ENCODE data around the gene MASP2. TPM values are rescaled to one million over a fixed set of nuclear protein-coding genes. Genes with fewer than 3 reads are reported as not detected.

The MASP2 gene
- total RNA-seq, 2 donors from 2014 or later, result not detected

GRCh38 chr1:11056504-11056903 is 9.5 kb upstream of the MASP2 start:
- Histone ChIP-seq H3K4me3 (no peak overlapping the region), H3K4me1 (replicated peaks) (peaks cover 4% of the 10 kb centered on the region), H3K9me3 (no peaks in the 10 kb centered on the region), H3K27ac (no peak overlapping the region), H3K36me3 (peaks cover 6 to 9% of the 10 kb centered on the region in 2 donors), H3K27me3 (replicated peaks; ENCODE audit: insufficient read depth) (no peaks in the 10 kb centered on the region)
- TF ChIP-seq POLR2A (IDR thresholded peaks at IDR 0.05) (no peak), POLR2AphosphoS5 (IDR thresholded peaks at IDR 0.05) (no peak), CTCF (IDR thresholded peaks at IDR 0.05) (no peak)
- intact Hi-C loops (cut with DNase I), result no loop called here
- no peak for DNase-seq (ENCODE audit: low spot score)
- WGBS, result 93% methylated on average over 7 of the region's 7 CpGs

GRCh38 chr1:11055676-11056075 is 8.6 kb upstream of the MASP2 start:
- Histone ChIP-seq H3K4me3 (no peak overlapping the region), H3K27me3 (replicated peaks; ENCODE audit: insufficient read depth) (no peaks in the 10 kb centered on the region), H3K9me3 (no peaks in the 10 kb centered on the region), H3K36me3 (peaks cover 6 to 9% of the 10 kb centered on the region in 2 donors), H3K4me1 (replicated peaks) (peaks cover 4% of the 10 kb centered on the region), H3K27ac (no peak overlapping the region)
- intact Hi-C loops (cut with DNase I), result no loop called here
- TF ChIP-seq POLR2AphosphoS5 (IDR thresholded peaks at IDR 0.05) (no peak), CTCF (IDR thresholded peaks at IDR 0.05) (no peak), POLR2A (IDR thresholded peaks at IDR 0.05) (no peak)
- 90% methylated on average over 9 of the region's 12 CpGs for WGBS
- no peak for DNase-seq (ENCODE audit: low spot score)

GRCh38 chr1:11054666-11055065 is 7.6 kb upstream of the MASP2 start:
- Histone ChIP-seq H3K27me3 (replicated peaks; ENCODE audit: insufficient read depth) (no peaks in the 10 kb centered on the region), H3K4me3 (no peak overlapping the region), H3K9me3 (no peaks in the 10 kb centered on the region), H3K4me1 (replicated peaks) (peaks cover 4% of the 10 kb centered on the region), H3K27ac (no peak overlapping the region), H3K36me3 (peaks cover 6 to 9% of the 10 kb centered on the region in 2 donors)
- intact Hi-C loops (cut with DNase I), result no loop called here
- DNase-seq (ENCODE audit: low spot score), result no peak
- TF ChIP-seq CTCF (IDR thresholded peaks at IDR 0.05) (no peak), POLR2AphosphoS5 (IDR thresholded peaks at IDR 0.05) (no peak), POLR2A (IDR thresholded peaks at IDR 0.05) (no peak)
- 85% methylated on average over 22 of the region's 22 CpGs for WGBS

GRCh38 chr1:11054181-11054580 is 7.1 kb upstream of the MASP2 start:
- Histone ChIP-seq H3K9me3 (no peaks in the 10 kb centered on the region), H3K4me1 (replicated peaks) (peaks cover 4% of the 10 kb centered on the region), H3K4me3 (no peak overlapping the region), H3K27me3 (replicated peaks; ENCODE audit: insufficient read depth) (no peaks in the 10 kb centered on the region), H3K27ac (no peak overlapping the region), H3K36me3 (peaks cover 6 to 9% of the 10 kb centered on the region in 2 donors)
- 88% methylated on average over 7 of the region's 7 CpGs for WGBS
- no peak for TF ChIP-seq POLR2AphosphoS5 (IDR thresholded peaks at IDR 0.05)
- DNase-seq (ENCODE audit: low spot score), result no peak
- intact Hi-C loops (cut with DNase I), result no loop called here

GRCh38 chr1:11053758-11054137 is 6.7 kb upstream of the MASP2 start:
- intact Hi-C loops (cut with DNase I), result no loop called here

More at GRCh38 chr1:11053758-11054137, 6.7 kb upstream of the MASP2 start:
- no peak overlapping the region for H3K27ac ChIP-seq
- no peak for DNase-seq (ENCODE audit: low spot score)
- H3K4me3 ChIP-seq, result no peak overlapping the region
- peaks cover 3% of the 10 kb centered on the region for H3K4me1 ChIP-seq (replicated peaks)
- 53% methylated on average over 10 of the region's 10 CpGs for WGBS
- no peaks in the 10 kb centered on the region for H3K27me3 ChIP-seq (replicated peaks; ENCODE audit: insufficient read depth)
- no peaks in the 10 kb centered on the region for H3K9me3 ChIP-seq
- TF ChIP-seq POLR2A (IDR thresholded peaks at IDR 0.05) (no peak), CTCF (IDR thresholded peaks at IDR 0.05) (no peak), POLR2AphosphoS5 (IDR thresholded peaks at IDR 0.05) (no peak)
- H3K36me3 ChIP-seq, result peaks cover 6 to 9% of the 10 kb centered on the region in 2 donors
